AG04450 (cell line): ENCODE results near the gene CFAP58. TPM values are rescaled to one million over a fixed set of nuclear protein-coding genes. Genes with fewer than 3 reads are reported as not detected.

Experiments used
- CTCF ChIA-PET: fragments of 300-600, 350-600 bp; formaldehyde crosslinking; extraction: SDS; loops from one replicate; lab custom pipeline; 2022; ENCODE audit warnings: antibody characterized with exemption, inconsistent platforms; lab: Charles Lee
- POLR2A ChIA-PET: fragments of 350-600 bp; formaldehyde crosslinking; extraction: SDS; loops from one replicate; lab custom pipeline; 2021; ENCODE audit warnings: antibody characterized with exemption, inconsistent platforms; lab: Yijun Ruan, JAX
- DNase-seq: peaks from one replicate; pipeline ENCODE4 v3.0.0-alpha.2; 2011; ENCODE audit warnings: low read depth, low spot score
- H3K27ac ChIP-seq: one replicate; pipeline ENCODE4 v1.5.1; 2012; ENCODE audit warnings: low read depth, low read length, control low read depth
- H3K27me3 ChIP-seq: one replicate; pipeline ENCODE4 v1.6.0; 2012; ENCODE audit warnings: low read length; ENCODE audit not compliant: control insufficient read depth, insufficient read depth
- H3K4me3 ChIP-seq: 2 replicates; pipeline ENCODE4 v1.5.1; 2011; ENCODE audit warnings: mild to moderate bottlenecking, low read depth, low read length, control low read depth
- H3K9me3 ChIP-seq: 2 replicates; pipeline ENCODE4 v1.5.1; 2012; ENCODE audit warnings: low read length; ENCODE audit not compliant: control insufficient read depth, insufficient read depth
- CTCF ChIP-seq: IDR thresholded peaks from 2 replicates; pipeline ENCODE4 v1.5.1; 2011; ENCODE audit warnings: low read depth, low read length, control low read depth, inconsistent platforms
- polyA plus RNA-seq: library from polyadenylated mRNA; depleted of rRNA; stranded (reverse); fragments of >200 nt; gene quantifications from 2 replicates; pipeline ENCODE4 v1.2.3, GENCODE V29; 2011

Gene CFAP58
- polyA plus RNA-seq, 1 experiment, result 0.51 TPM

- no peak for DNase-seq
- H3K4me3 ChIP-seq, result no peak overlapping the region
- POLR2A ChIA-PET, result no interaction called here
- H3K27ac ChIP-seq, result no peak overlapping the region
- no peak for TF ChIP-seq CTCF
- CTCF ChIA-PET, result interaction anchor here (1.0 kb wide), 1 partner anchor 11 kb away, joined by 4 read pairs; no protein-coding TSS in a partner anchor
- no peaks in the 10 kb centered on the region for H3K9me3 ChIP-seq
- H3K27me3 ChIP-seq, result no peaks in the 10 kb centered on the region
Observed at GRCh38 chr10:104417637-104418292, 64.1 kb downstream of the CFAP58 start.

GRCh38 chr10:104424719-104425118, 71.1 kb downstream of the CFAP58 start:
- no peak for TF ChIP-seq CTCF
- POLR2A ChIA-PET, result no interaction called here
- Histone ChIP-seq H3K27ac (no peak overlapping the region), H3K4me3 (no peak overlapping the region), H3K27me3 (peaks cover 1% of the 10 kb centered on the region), H3K9me3 (no peaks in the 10 kb centered on the region)
- no peak for DNase-seq
- CTCF ChIA-PET, result no interaction called here

- ChIA-PET CTCF (no interaction called here), POLR2A (no interaction called here)
- H3K4me3 ChIP-seq, result no peak overlapping the region
- no peak overlapping the region for H3K27ac ChIP-seq
- peaks cover 3% of the 10 kb centered on the region for H3K27me3 ChIP-seq
- no peaks in the 10 kb centered on the region for H3K9me3 ChIP-seq
- no peak for TF ChIP-seq CTCF
- no peak for DNase-seq
Observed at GRCh38 chr10:104427989-104428388, 74.4 kb downstream of the CFAP58 start.

- ChIA-PET POLR2A (no interaction called here), CTCF (no interaction called here)
- peaks cover 3% of the 10 kb centered on the region for H3K27me3 ChIP-seq
- no peak overlapping the region for H3K27ac ChIP-seq
- no peak for DNase-seq
- no peaks in the 10 kb centered on the region for H3K9me3 ChIP-seq
- H3K4me3 ChIP-seq, result no peak overlapping the region
- TF ChIP-seq CTCF, result no peak
Observed at GRCh38 chr10:104429846-104430245, 76.2 kb downstream of the CFAP58 start.

- ChIA-PET CTCF (no interaction called here), POLR2A (no interaction called here)
- DNase-seq, result no peak
- Histone ChIP-seq H3K9me3 (no peaks in the 10 kb centered on the region), H3K27me3 (peaks cover 3% of the 10 kb centered on the region), H3K4me3 (no peak overlapping the region), H3K27ac (no peak overlapping the region)
- no peak for TF ChIP-seq CTCF
Observed at GRCh38 chr10:104430360-104430759, 76.7 kb downstream of the CFAP58 start.
